HL-60 (cell line): Measurements from ENCODE around the gene LIN37.

Experiments used
- GABPA ChIP-seq: IDR thresholded peaks from 2 replicates; pipeline ENCODE4 v1.6.1; 2012; ENCODE audit warnings: low read depth
- POLR2AphosphoS5 ChIP-seq: IDR thresholded peaks from 2 replicates; pipeline ENCODE4 v1.6.1; 2012; ENCODE audit warnings: low read depth
- SPI1 ChIP-seq: IDR thresholded peaks from 2 replicates; pipeline ENCODE4 v1.6.1; 2012; ENCODE audit warnings: low read depth, mild to moderate bottlenecking, borderline replicate concordance
- TF ChIP-seq, protein P1 (sequence below): IDR thresholded peaks from one replicate; pipeline ENCODE4 v1.5.1; 2011; ENCODE audit warnings: low read length, control low read depth, inconsistent platforms; ENCODE audit not compliant: insufficient read depth
- TF ChIP-seq, protein P2 (sequence below): IDR thresholded peaks from 2 replicates; pipeline ENCODE4 v1.6.1; 2012; ENCODE audit warnings: low read depth; ENCODE audit not compliant: insufficient replicate concordance

DNA sequence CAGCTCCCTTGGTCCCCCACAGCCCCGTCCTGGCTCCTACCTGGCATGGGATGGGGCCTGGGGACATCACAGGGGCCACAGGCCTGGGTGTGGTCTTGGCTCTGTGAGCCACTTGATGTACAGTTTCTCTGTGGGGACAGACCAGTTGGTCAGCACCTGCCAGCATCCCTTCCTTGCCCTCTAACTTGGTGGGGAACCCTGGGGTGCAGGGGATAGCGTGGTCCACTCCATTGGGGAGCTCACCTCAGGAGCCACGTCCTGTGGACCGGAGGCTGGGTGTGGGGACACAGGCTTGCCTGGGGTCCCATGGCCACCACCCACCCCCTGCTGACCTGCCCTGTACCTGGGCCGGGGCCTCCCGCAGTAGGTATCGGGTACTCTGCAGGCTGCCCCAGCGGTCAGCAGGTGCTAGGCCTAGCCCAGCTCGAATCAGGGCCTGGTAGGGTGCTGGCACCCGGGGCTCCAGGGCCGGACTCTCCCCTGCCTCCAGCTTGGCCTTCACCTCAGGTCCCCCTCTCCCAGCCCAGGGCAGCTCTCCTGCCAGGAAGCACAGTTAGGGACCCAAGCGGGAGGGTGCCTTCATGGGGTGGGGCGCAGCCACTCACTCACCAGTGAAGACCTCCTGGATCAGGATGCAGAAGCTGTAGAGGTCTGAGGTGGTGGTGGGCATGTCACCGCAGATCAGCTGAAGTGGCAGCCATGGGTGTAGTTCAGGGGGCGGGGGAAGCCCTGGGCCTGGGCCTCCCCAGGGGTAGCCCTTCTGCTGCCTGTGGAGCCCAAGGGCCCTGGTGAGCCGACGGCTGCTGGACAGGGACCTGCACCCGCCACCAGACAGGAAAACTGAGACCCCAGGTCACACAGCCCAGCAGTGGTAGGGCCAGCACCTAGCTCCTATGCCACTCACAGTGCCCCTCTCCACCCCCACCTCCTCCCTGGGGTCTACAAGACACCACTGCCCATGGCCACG, 41.9 kb downstream of the LIN37 start:
- TF ChIP-seq POLR2AphosphoS5 (no peak), GABPA (no peak), SPI1 (no peak)
- TF ChIP-seq, protein P1, sequence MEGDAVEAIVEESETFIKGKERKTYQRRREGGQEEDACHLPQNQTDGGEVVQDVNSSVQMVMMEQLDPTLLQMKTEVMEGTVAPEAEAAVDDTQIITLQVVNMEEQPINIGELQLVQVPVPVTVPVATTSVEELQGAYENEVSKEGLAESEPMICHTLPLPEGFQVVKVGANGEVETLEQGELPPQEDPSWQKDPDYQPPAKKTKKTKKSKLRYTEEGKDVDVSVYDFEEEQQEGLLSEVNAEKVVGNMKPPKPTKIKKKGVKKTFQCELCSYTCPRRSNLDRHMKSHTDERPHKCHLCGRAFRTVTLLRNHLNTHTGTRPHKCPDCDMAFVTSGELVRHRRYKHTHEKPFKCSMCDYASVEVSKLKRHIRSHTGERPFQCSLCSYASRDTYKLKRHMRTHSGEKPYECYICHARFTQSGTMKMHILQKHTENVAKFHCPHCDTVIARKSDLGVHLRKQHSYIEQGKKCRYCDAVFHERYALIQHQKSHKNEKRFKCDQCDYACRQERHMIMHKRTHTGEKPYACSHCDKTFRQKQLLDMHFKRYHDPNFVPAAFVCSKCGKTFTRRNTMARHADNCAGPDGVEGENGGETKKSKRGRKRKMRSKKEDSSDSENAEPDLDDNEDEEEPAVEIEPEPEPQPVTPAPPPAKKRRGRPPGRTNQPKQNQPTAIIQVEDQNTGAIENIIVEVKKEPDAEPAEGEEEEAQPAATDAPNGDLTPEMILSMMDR = no peak
- TF ChIP-seq, protein P2, sequence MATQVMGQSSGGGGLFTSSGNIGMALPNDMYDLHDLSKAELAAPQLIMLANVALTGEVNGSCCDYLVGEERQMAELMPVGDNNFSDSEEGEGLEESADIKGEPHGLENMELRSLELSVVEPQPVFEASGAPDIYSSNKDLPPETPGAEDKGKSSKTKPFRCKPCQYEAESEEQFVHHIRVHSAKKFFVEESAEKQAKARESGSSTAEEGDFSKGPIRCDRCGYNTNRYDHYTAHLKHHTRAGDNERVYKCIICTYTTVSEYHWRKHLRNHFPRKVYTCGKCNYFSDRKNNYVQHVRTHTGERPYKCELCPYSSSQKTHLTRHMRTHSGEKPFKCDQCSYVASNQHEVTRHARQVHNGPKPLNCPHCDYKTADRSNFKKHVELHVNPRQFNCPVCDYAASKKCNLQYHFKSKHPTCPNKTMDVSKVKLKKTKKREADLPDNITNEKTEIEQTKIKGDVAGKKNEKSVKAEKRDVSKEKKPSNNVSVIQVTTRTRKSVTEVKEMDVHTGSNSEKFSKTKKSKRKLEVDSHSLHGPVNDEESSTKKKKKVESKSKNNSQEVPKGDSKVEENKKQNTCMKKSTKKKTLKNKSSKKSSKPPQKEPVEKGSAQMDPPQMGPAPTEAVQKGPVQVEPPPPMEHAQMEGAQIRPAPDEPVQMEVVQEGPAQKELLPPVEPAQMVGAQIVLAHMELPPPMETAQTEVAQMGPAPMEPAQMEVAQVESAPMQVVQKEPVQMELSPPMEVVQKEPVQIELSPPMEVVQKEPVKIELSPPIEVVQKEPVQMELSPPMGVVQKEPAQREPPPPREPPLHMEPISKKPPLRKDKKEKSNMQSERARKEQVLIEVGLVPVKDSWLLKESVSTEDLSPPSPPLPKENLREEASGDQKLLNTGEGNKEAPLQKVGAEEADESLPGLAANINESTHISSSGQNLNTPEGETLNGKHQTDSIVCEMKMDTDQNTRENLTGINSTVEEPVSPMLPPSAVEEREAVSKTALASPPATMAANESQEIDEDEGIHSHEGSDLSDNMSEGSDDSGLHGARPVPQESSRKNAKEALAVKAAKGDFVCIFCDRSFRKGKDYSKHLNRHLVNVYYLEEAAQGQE = no peak
